HepG2 (cell line): Measurements from ENCODE around the gene BCL7A. TPM values are rescaled to one million over a fixed set of nuclear protein-coding genes. Genes with fewer than 3 reads are reported as not detected.

Source experiments
- ATAC-seq: fragments of 200-7000 bp; cut with Tn5 transposase; 3 replicates; pipeline ENCODE4 v1.9.1; 2020; ENCODE audit warnings: mild to moderate bottlenecking, moderate library complexity
- BruUV-seq: library from RNA; stranded (reverse); fragments of 400-500 nt; replicated peaks from 2 replicates; lab custom pipeline; 2021; lab: Mats Ljungman, UMichigan
- CTCF ChIA-PET: fragments of 300-600 bp; formaldehyde crosslinking; extraction: SDS; loops from one replicate; lab custom pipeline; 2021; ENCODE audit warnings: low total read pairs, inconsistent platforms, low intra/inter-chr PET ratio; lab: Yijun Ruan, JAX
- POLR2A ChIA-PET: fragments of 350-600 bp; sonication (Branson Sonifier 250); formaldehyde crosslinking; loops from one replicate; lab custom pipeline; 2020; ENCODE audit warnings: antibody characterized with exemption, inconsistent platforms; lab: Yijun Ruan, JAX
- DNase-seq: peaks from one replicate; pipeline ENCODE4 v3.0.0-alpha.2; 2015; ENCODE audit warnings: low spot score
- FAIRE-seq: peaks from 3 replicates; lab custom pipeline; 2011; peaks lifted over from hg19 to GRCh38; lab: Jason Lieb, UNC
- H2AFZ ChIP-seq: one replicate; pipeline ENCODE4 v1.6.1; 2011; ENCODE audit warnings: low read length, inconsistent platforms
- H3K27ac ChIP-seq: fragments of 300-600 bp; 3 replicates; pipeline ENCODE4 v1.8.0; 2011; ENCODE audit warnings: mixed run types, mild to moderate bottlenecking, mixed read lengths, low read length, inconsistent platforms; ENCODE audit not compliant: insufficient read depth; ENCODE audit errors: extremely low read length
- H3K27me3 ChIP-seq, 2 experiments: fragments of 200-600 bp in 1 of 2; 2 replicates in 1 of 2; 3 replicates in 1 of 2; pipeline versions ENCODE4 v1.6.0 to v1.8.0; 2011; ENCODE audit warnings: low read length in 2 of 2, mild to moderate bottlenecking in 2 of 2, moderate library complexity in 2 of 2, inconsistent platforms in 1 of 2; ENCODE audit not compliant: insufficient read depth in 2 of 2, control insufficient read depth in 1 of 2
- H3K36me3 ChIP-seq, 2 experiments: fragments of 200-600 bp in 1 of 2; replicated peaks in 1 of 2; 2 replicates in 1 of 2; 3 replicates in 1 of 2; pipeline versions ENCODE4 v1.5.1 to v1.8.0; 2011; ENCODE audit warnings: low read length in 2 of 2, inconsistent platforms in 1 of 2; ENCODE audit not compliant: insufficient read depth in 2 of 2, control insufficient read depth in 1 of 2
- H3K4me1 ChIP-seq: 2 replicates; pipeline ENCODE4 v1.5.1; 2012; ENCODE audit warnings: low read length, inconsistent platforms; ENCODE audit not compliant: insufficient read depth
- H3K4me2 ChIP-seq: 2 replicates; pipeline ENCODE4 v1.6.0; 2011; ENCODE audit warnings: low read depth, low read length, inconsistent platforms
- H3K4me3 ChIP-seq, 3 experiments: fragments of 200-600 bp in 1 of 3; sonication (generic), shearing (Covaris generic) in 1 of 3; replicated peaks in 1 of 3; 2 replicates each; pipeline ENCODE4 v1.5.1; 2011 to 2016; ENCODE audit warnings: low read length in 3 of 3, inconsistent platforms in 2 of 3, low read depth in 2 of 3, mild to moderate bottlenecking in 2 of 3, control low read depth in 1 of 3, mixed read lengths in 1 of 3; ENCODE audit not compliant: insufficient read depth in 1 of 3
- H3K79me2 ChIP-seq: one replicate; pipeline ENCODE4 v1.6.1; 2011; ENCODE audit warnings: low read length, inconsistent platforms; ENCODE audit not compliant: insufficient read depth
- H3K9ac ChIP-seq: 2 replicates; pipeline ENCODE4 v1.6.0; 2011; ENCODE audit warnings: mild to moderate bottlenecking, low read depth, low read length, inconsistent platforms; ENCODE audit not compliant: insufficient read depth
- H3K9me3 ChIP-seq: 2 replicates; pipeline ENCODE4 v1.5.1; 2012; ENCODE audit warnings: mild to moderate bottlenecking, low read length
- H4K20me1 ChIP-seq: 2 replicates; pipeline ENCODE4 v1.6.0; 2011; ENCODE audit warnings: inconsistent platforms, mild to moderate bottlenecking, low read length, moderate library complexity; ENCODE audit not compliant: insufficient read depth
- CBX2 ChIP-seq, 2 experiments: fragments of 200-600 bp in 1 of 2; sonication (generic); formaldehyde crosslinking in 1 of 2; IDR thresholded peaks; 2 replicates each; pipeline versions ENCODE4 v1.7.0 to v1.8.1; 2018 to 2022; ENCODE audit warnings: low read depth in 2 of 2, low read length in 1 of 2, mild to moderate bottlenecking in 1 of 2, missing genetic modification reagents in 1 of 2
- CHCHD3 ChIP-seq: sonication (generic); formaldehyde crosslinking; IDR thresholded peaks from 2 replicates; pipeline ENCODE4 v1.8.0; 2022; ENCODE audit warnings: mild to moderate bottlenecking, missing genetic modification reagents, moderate library complexity
- GPN1 ChIP-seq: sonication (generic); formaldehyde crosslinking; IDR thresholded peaks from 2 replicates; pipeline ENCODE4 v1.5.1; 2020; ENCODE audit warnings: missing genetic modification reagents, borderline replicate concordance
- HDAC1 ChIP-seq: sonication (generic); formaldehyde crosslinking; IDR thresholded peaks from 2 replicates; pipeline ENCODE4 v1.5.1; 2020; ENCODE audit warnings: mild to moderate bottlenecking, missing genetic modification reagents
- HDAC6 ChIP-seq: fragments of 200-600 bp; sonication (generic); IDR thresholded peaks from 2 replicates; pipeline ENCODE4 v1.7.0; 2017; ENCODE audit warnings: mild to moderate bottlenecking, antibody characterized with exemption, low read length, low read depth
- KDM1A ChIP-seq: IDR thresholded peaks from 2 replicates; pipeline ENCODE4 v1.6.1; 2016; ENCODE audit warnings: missing compliant biosample characterization
- LCORL ChIP-seq, 2 experiments: fragments of 450-650 bp in 1 of 2; sonication (generic) in 1 of 2; formaldehyde crosslinking in 1 of 2; IDR thresholded peaks; 2 replicates each; pipeline versions ENCODE4 v1.5.0 to v1.6.1; 2017 to 2020; ENCODE audit warnings: antibody characterized with exemption in 1 of 2, missing genetic modification reagents in 1 of 2
- MXD4 ChIP-seq: IDR thresholded peaks from 2 replicates; pipeline ENCODE4 v1.6.1; 2016; ENCODE audit warnings: mild to moderate bottlenecking, missing biosample characterization, missing genetic modification reagents
- NCOR1 ChIP-seq: fragments of 200-600 bp; sonication (generic); IDR thresholded peaks from 2 replicates; pipeline ENCODE4 v1.7.0; 2017; ENCODE audit warnings: antibody characterized with exemption, low read length, borderline replicate concordance
- TCF12 ChIP-seq, 2 experiments: fragments of 450-650 bp in 1 of 2; sonication (generic) in 1 of 2; formaldehyde crosslinking in 1 of 2; IDR thresholded peaks; 2 replicates each; pipeline versions ENCODE4 v1.6.1 to v1.8.0; 2017 to 2022; ENCODE audit warnings: antibody characterized with exemption in 1 of 2, mild to moderate bottlenecking in 1 of 2, missing genetic modification reagents in 1 of 2, moderate library complexity in 1 of 2
- ZBTB42 ChIP-seq: sonication (generic); formaldehyde crosslinking; IDR thresholded peaks from 2 replicates; pipeline ENCODE4 v1.5.0; 2020; ENCODE audit warnings: mild to moderate bottlenecking, missing genetic modification reagents
- ZFP37 ChIP-seq: sonication (generic); formaldehyde crosslinking; IDR thresholded peaks from 2 replicates; pipeline ENCODE4 v1.4.0; 2020; ENCODE audit warnings: missing genetic modification reagents, borderline replicate concordance
- ZNF224 ChIP-seq: sonication (generic); formaldehyde crosslinking; IDR thresholded peaks from 2 replicates; pipeline ENCODE4 v1.5.0; 2020; ENCODE audit warnings: mild to moderate bottlenecking, missing genetic modification reagents
- ZNF253 ChIP-seq: sonication (generic); formaldehyde crosslinking; IDR thresholded peaks from 2 replicates; pipeline ENCODE4 v1.8.0; 2022; ENCODE audit warnings: mild to moderate bottlenecking, missing genetic modification reagents, borderline replicate concordance
- ZNF772 ChIP-seq: sonication (generic); formaldehyde crosslinking; IDR thresholded peaks from 2 replicates; pipeline ENCODE4 v1.5.0; 2020; ENCODE audit warnings: mild to moderate bottlenecking, missing genetic modification reagents
- ZNF839 ChIP-seq: sonication (generic); formaldehyde crosslinking; IDR thresholded peaks from 2 replicates; pipeline ENCODE4 v1.4.0; 2020; ENCODE audit warnings: missing genetic modification reagents, mild to moderate bottlenecking, borderline replicate concordance
- WGBS: methylation state at CpG from one replicate; pipeline ENCODE4 v1.1.6; 2017; ENCODE audit warnings: low lambda C conversion rate; 5-methylcytosine and 5-hydroxymethylcytosine counted together
- in situ Hi-C: cut with HindIII; loops from 2 replicates; pipeline ENCODE4 v1.10.0; 2017; ENCODE audit warnings: low pct_unique_long_range_greater_than_20kb; ENCODE audit not compliant: extremely low pct_ligation_motif_present
- intact Hi-C: fragments of 100-400 bp; cut with micrococcal nuclease; formaldehyde crosslinking; loops from one replicate; pipeline ENCODE4 v1.10.0; 2022; ENCODE audit not compliant: unreplicated experiment
- polyA plus RNA-seq, 8 experiments: library from polyadenylated mRNA; depleted of rRNA in 3 of 8; stranded (reverse) in 7 of 8; unstranded in 1 of 8; fragments of >200 nt; fragmentation: Illumina TruSeq in 4 of 8; extraction: Trizol in 4 of 8; gene quantifications; 2 replicates each; pipeline versions ENCODE4 v1.2.1 to v1.2.3, GENCODE V29; 2011 to 2016; ENCODE audit warnings: low read depth in 4 of 8, missing spikeins in 1 of 8, mixed read lengths in 1 of 8; ENCODE audit not compliant: insufficient read depth in 1 of 8
- total RNA-seq, 5 experiments: library from RNA; depleted of rRNA; stranded (reverse); fragments of >200 nt; fragmentation: Illumina TruSeq; extraction: Trizol; gene quantifications; 2 replicates each; pipeline ENCODE4 v1.2.3, GENCODE V29; 2016; ENCODE audit warnings: low read depth in 1 of 5
- TF ChIP-seq, protein P1 (sequence below): sonication (generic); formaldehyde crosslinking; IDR thresholded peaks from 2 replicates; pipeline ENCODE4 v1.4.0; 2020; ENCODE audit warnings: mild to moderate bottlenecking, missing genetic modification reagents
- TF ChIP-seq, protein P2 (sequence below): sonication (generic); formaldehyde crosslinking; IDR thresholded peaks from 2 replicates; pipeline ENCODE4 v1.4.0; 2020; ENCODE audit warnings: missing genetic modification reagents, borderline replicate concordance
- TF ChIP-seq, protein P3 (sequence below): sonication (generic); formaldehyde crosslinking; IDR thresholded peaks from 2 replicates; pipeline ENCODE4 v1.9.0; 2021; ENCODE audit warnings: missing genetic modification reagents, borderline replicate concordance

The BCL7A gene
- total and polyA plus RNA-seq, 2 of the 13 experiments (the other 11 are each of a cell fraction or from before 2014, with no cell fraction given) = 4.1 to 6.2 TPM

DNA sequence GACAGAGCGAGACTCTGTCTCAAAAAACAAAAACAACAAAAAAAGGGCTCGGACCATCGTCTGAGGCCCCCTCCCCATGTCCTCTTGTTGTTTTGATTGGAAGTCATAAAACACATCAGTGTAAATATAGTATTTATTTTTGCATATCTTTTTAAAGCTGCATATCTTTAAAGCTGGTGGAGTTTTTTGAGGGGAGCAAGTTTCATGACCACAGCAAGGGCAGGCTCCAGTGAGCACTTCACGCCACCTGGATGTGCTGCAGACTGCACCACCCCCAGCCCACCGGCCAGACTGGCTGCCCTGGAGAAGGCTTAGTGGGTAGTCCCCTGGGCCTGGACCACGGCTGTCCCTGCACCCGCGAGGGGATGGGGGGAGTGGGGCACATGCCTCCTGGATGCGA, 11.9 kb upstream of the BCL7A start:
- no peak overlapping the region for H3K4me3 ChIP-seq
- H3K27ac ChIP-seq = no peak overlapping the region
- H4K20me1 ChIP-seq = no peaks in the 10 kb centered on the region
- no peaks in the 10 kb centered on the region for H3K36me3 ChIP-seq
- no peak for FAIRE-seq
- no peaks in the 10 kb centered on the region; the same call in 1 of the 2 replicates for H3K4me1 ChIP-seq
- no peaks in the 10 kb centered on the region for H3K9me3 ChIP-seq
- in situ Hi-C loops = no loop called here
- 63% methylated on average over 8 of the region's 9 CpGs for WGBS
- no TSS peak for BruUV-seq
- no peak for TF ChIP-seq MXD4 (CRISPR knock-in tag)
- TF ChIP-seq HDAC6 = no peak
- TF ChIP-seq ZFP37 (CRISPR knock-in tag) = no peak
- TF ChIP-seq, protein P1, sequence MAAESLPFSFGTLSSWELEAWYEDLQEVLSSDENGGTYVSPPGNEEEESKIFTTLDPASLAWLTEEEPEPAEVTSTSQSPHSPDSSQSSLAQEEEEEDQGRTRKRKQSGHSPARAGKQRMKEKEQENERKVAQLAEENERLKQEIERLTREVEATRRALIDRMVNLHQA (CRISPR knock-in tag) = no peak
- no peak for TF ChIP-seq KDM1A
- TF ChIP-seq ZNF772 = no peak
- no peak for TF ChIP-seq ZBTB42
- TF ChIP-seq CBX2 (IDR thresholded peaks at IDR 0.05; ENCODE audit: low read depth, low read length) = no peak
- no peak for TF ChIP-seq CBX2 (CRISPR knock-in tag; IDR thresholded peaks at IDR 0.05; ENCODE audit: low read depth)
- TF ChIP-seq, protein P2, sequence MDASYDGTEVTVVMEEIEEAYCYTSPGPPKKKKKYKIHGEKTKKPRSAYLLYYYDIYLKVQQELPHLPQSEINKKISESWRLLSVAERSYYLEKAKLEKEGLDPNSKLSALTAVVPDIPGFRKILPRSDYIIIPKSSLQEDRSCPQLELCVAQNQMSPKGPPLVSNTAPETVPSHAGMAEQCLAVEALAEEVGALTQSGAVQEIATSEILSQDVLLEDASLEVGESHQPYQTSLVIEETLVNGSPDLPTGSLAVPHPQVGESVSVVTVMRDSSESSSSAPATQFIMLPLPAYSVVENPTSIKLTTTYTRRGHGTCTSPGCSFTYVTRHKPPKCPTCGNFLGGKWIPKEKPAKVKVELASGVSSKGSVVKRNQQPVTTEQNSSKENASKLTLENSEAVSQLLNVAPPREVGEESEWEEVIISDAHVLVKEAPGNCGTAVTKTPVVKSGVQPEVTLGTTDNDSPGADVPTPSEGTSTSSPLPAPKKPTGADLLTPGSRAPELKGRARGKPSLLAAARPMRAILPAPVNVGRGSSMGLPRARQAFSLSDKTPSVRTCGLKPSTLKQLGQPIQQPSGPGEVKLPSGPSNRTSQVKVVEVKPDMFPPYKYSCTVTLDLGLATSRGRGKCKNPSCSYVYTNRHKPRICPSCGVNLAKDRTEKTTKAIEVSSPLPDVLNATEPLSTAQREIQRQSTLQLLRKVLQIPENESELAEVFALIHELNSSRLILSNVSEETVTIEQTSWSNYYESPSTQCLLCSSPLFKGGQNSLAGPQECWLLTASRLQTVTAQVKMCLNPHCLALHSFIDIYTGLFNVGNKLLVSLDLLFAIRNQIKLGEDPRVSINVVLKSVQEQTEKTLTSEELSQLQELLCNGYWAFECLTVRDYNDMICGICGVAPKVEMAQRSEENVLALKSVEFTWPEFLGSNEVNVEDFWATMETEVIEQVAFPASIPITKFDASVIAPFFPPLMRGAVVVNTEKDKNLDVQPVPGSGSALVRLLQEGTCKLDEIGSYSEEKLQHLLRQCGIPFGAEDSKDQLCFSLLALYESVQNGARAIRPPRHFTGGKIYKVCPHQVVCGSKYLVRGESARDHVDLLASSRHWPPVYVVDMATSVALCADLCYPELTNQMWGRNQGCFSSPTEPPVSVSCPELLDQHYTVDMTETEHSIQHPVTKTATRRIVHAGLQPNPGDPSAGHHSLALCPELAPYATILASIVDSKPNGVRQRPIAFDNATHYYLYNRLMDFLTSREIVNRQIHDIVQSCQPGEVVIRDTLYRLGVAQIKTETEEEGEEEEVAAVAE (CRISPR knock-in tag) = no peak
- TF ChIP-seq NCOR1 = no peak
- TF ChIP-seq GPN1 (CRISPR knock-in tag) = no peak
- TF ChIP-seq, protein P3, sequence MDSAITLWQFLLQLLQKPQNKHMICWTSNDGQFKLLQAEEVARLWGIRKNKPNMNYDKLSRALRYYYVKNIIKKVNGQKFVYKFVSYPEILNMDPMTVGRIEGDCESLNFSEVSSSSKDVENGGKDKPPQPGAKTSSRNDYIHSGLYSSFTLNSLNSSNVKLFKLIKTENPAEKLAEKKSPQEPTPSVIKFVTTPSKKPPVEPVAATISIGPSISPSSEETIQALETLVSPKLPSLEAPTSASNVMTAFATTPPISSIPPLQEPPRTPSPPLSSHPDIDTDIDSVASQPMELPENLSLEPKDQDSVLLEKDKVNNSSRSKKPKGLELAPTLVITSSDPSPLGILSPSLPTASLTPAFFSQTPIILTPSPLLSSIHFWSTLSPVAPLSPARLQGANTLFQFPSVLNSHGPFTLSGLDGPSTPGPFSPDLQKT = no peak
- no peak for TF ChIP-seq HDAC1
- no peak for TF ChIP-seq ZNF839 (CRISPR knock-in tag)
- TF ChIP-seq ZNF224 = no peak
- TF ChIP-seq ZNF253 = no peak
- TF ChIP-seq CHCHD3 = no peak
- TF ChIP-seq LCORL (IDR thresholded peaks at IDR 0.05) = no peak
- no peak for TF ChIP-seq LCORL (CRISPR knock-in tag; IDR thresholded peaks at IDR 0.05)
- TF ChIP-seq TCF12 (IDR thresholded peaks at IDR 0.05) = no peak
- TF ChIP-seq TCF12 (CRISPR knock-in tag; IDR thresholded peaks at IDR 0.05) = no peak
- no peaks in the 10 kb centered on the region for H3K79me2 ChIP-seq
- peaks cover 0 to 33% of the 10 kb centered on the region in 2 experiments; a peak in 4 of 5 replicates for H3K27me3 ChIP-seq
- H3K9ac ChIP-seq = no peak overlapping the region
- intact Hi-C loops = no loop called here
- ChIA-PET CTCF (no interaction called here), POLR2A (no interaction called here)
- no peak for DNase-seq
- H2AFZ ChIP-seq = no peak overlapping the region
- no peak overlapping the region for H3K4me2 ChIP-seq
- no peak for ATAC-seq
